GM23338 (cell line): Measurements from ENCODE around the gene AOC3. TPM values are rescaled to one million over a fixed set of nuclear protein-coding genes. Genes with fewer than 3 reads are reported as not detected.
"Not testable (repeated sequence)": the region's sequence is repeated elsewhere in the genome, so short reads cannot be mapped to it uniquely, and the experiment has no call there.

Experiments used
- ATAC-seq: fragments of 200-7000 bp; cut with Tn5 transposase; 3 replicates; pipeline ENCODE4 v1.9.1; 2020
- DNase-seq: peaks from one replicate; pipeline ENCODE4 v3.0.0-alpha.2; 2015; ENCODE audit warnings: low spot score
- H2AFZ ChIP-seq: fragments of 200-600 bp; sonication (generic); 2 replicates; pipeline ENCODE4 v1.8.0; 2016; ENCODE audit warnings: antibody characterized with exemption, mild to moderate bottlenecking, moderate library complexity
- H3F3A ChIP-seq: fragments of 200-600 bp; sonication (generic); replicated peaks from 2 replicates; pipeline ENCODE4 v1.8.0; 2017; ENCODE audit warnings: antibody characterized with exemption, mixed run types, low read depth
- H3K27ac ChIP-seq: fragments of 200-600 bp; sonication (generic); 2 replicates; pipeline ENCODE4 v1.6.1; 2016; ENCODE audit warnings: low read depth
- H3K27me3 ChIP-seq: fragments of 200-600 bp; sonication (generic); 2 replicates; pipeline ENCODE4 v1.8.0; 2016; ENCODE audit warnings: mild to moderate bottlenecking, mixed run types, moderate library complexity; ENCODE audit not compliant: insufficient read depth
- H3K36me3 ChIP-seq: fragments of 200-600 bp; sonication (generic); 2 replicates; pipeline ENCODE4 v1.8.0; 2016; ENCODE audit warnings: mild to moderate bottlenecking; ENCODE audit not compliant: insufficient read depth
- H3K4me1 ChIP-seq: fragments of 200-600 bp; sonication (generic); 2 replicates; pipeline ENCODE4 v1.8.0; 2016; ENCODE audit warnings: mild to moderate bottlenecking, moderate library complexity; ENCODE audit not compliant: insufficient read depth
- H3K4me2 ChIP-seq: fragments of 200-600 bp; sonication (generic); 2 replicates; pipeline ENCODE4 v1.7.1; 2017; ENCODE audit warnings: mixed run types
- H3K4me3 ChIP-seq: fragments of 200-600 bp; sonication (generic); 2 replicates; pipeline ENCODE4 v1.6.1; 2016; ENCODE audit warnings: mixed run types
- H3K79me2 ChIP-seq: fragments of 200-600 bp; sonication (generic); replicated peaks from 2 replicates; pipeline ENCODE4 v1.8.0; 2017; ENCODE audit warnings: mild to moderate bottlenecking; ENCODE audit not compliant: insufficient read depth
- H3K9me2 ChIP-seq: fragments of 200-600 bp; sonication (generic); 2 replicates; pipeline ENCODE4 v1.8.0; 2017; ENCODE audit not compliant: insufficient read depth
- H4K20me1 ChIP-seq: fragments of 200-600 bp; sonication (generic); replicated peaks from 2 replicates; pipeline ENCODE4 v1.8.0; 2017; ENCODE audit warnings: mild to moderate bottlenecking; ENCODE audit not compliant: insufficient read depth
- H3K27ac Mint-ChIP-seq: 2 replicates; pipeline ENCODE4 v1.8.0; 2020; ENCODE audit warnings: inconsistent platforms, mild to moderate bottlenecking, moderate library complexity, mixed read lengths
- H3K27me3 Mint-ChIP-seq: 3 replicates; pipeline ENCODE4 v1.8.0; 2022; ENCODE audit warnings: low read depth, mild to moderate bottlenecking, moderate library complexity, mixed read lengths, inconsistent platforms; ENCODE audit not compliant: insufficient read depth, poor library complexity
- H3K36me3 Mint-ChIP-seq: 3 replicates; pipeline ENCODE4 v1.8.0; 2021; ENCODE audit warnings: low read depth, mild to moderate bottlenecking, inconsistent platforms, moderate library complexity, mixed read lengths
- H3K4me1 Mint-ChIP-seq: 3 replicates; pipeline ENCODE4 v1.8.0; 2020; ENCODE audit warnings: mild to moderate bottlenecking, inconsistent platforms, mixed read lengths
- H3K4me3 Mint-ChIP-seq: 3 replicates; pipeline ENCODE4 v1.8.0; 2021; ENCODE audit warnings: moderate library complexity, mild to moderate bottlenecking, inconsistent platforms, mixed read lengths
- H3K9me3 Mint-ChIP-seq: 3 replicates; pipeline ENCODE4 v1.8.0; 2020; ENCODE audit warnings: moderate library complexity, mild to moderate bottlenecking, inconsistent platforms, mixed read lengths
- ETS1 ChIP-seq: IDR thresholded peaks from 2 replicates; pipeline ENCODE4 v1.6.1; 2016; ENCODE audit warnings: antibody characterized with exemption
- EZH2 ChIP-seq: fragments of 200-600 bp; sonication (generic); IDR thresholded peaks from one replicate; pipeline ENCODE4 v1.8.0; 2017; ENCODE audit warnings: antibody characterized with exemption, mild to moderate bottlenecking, low read depth; ENCODE audit not compliant: unreplicated experiment
- EZH2phosphoT487 ChIP-seq: fragments of 200-600 bp; sonication (generic); IDR thresholded peaks from one replicate; pipeline ENCODE4 v1.8.1; 2018; ENCODE audit warnings: antibody characterized with exemption; ENCODE audit not compliant: unreplicated experiment
- JUNB ChIP-seq: IDR thresholded peaks from one replicate; pipeline ENCODE4 v1.6.1; 2016; ENCODE audit warnings: antibody characterized with exemption; ENCODE audit not compliant: unreplicated experiment
- NANOG ChIP-seq: IDR thresholded peaks from 2 replicates; pipeline ENCODE4 v1.6.1; 2016; ENCODE audit warnings: antibody characterized with exemption, borderline replicate concordance
- POLR2AphosphoS5 ChIP-seq: IDR thresholded peaks from 2 replicates; pipeline ENCODE4 v1.6.1; 2016; ENCODE audit warnings: antibody characterized with exemption, low read depth
- REST ChIP-seq: IDR thresholded peaks from one replicate; pipeline ENCODE4 v1.6.1; 2018; ENCODE audit warnings: antibody characterized with exemption; ENCODE audit not compliant: unreplicated experiment
- ZNF114 ChIP-seq: fragments of 250-450 bp; sonication (Bioruptor Pico); IDR thresholded peaks from 2 replicates; pipeline ENCODE4 v1.5.0; 2020; ENCODE audit warnings: mild to moderate bottlenecking, moderate library complexity
- ZNF331 ChIP-seq: fragments of 250-450 bp; sonication (Bioruptor Pico); IDR thresholded peaks from 2 replicates; pipeline ENCODE4 v1.5.0; 2020; ENCODE audit warnings: low read depth, mild to moderate bottlenecking, moderate library complexity
- polyA plus RNA-seq: library from polyadenylated mRNA; unstranded; fragments of >200 nt; fragmentation: Nextera tagmentation; extraction: Ambion mirVana; gene quantifications from 2 replicates; pipeline ENCODE4 v1.2.1, GENCODE V29; 2016
- total RNA-seq: library from RNA; depleted of rRNA; stranded (reverse); fragments of >200 nt; shearing (Covaris generic); gene quantifications from 2 replicates; pipeline ENCODE4 v1.2.3, GENCODE V29; 2014

The AOC3 gene
- total and polyA plus RNA-seq, 2 experiments from 2014 or later = 1.4 to 1.7 TPM

- TF ChIP-seq JUNB (no peak), EZH2 (no peak), NANOG (no peak)
Observed at GRCh38 chr17:42882166-42882565, 31.2 kb downstream of the AOC3 start (continued).

GRCh38 chr17:42883802-42884558, 33.0 kb downstream of the AOC3 start:
- no peaks in the 10 kb centered on the region for H3K9me3 Mint-ChIP-seq
- Histone ChIP-seq H3K4me1 (peaks cover 2% of the 10 kb centered on the region; the same call in 1 of the 2 replicates), H3K27ac (no peak overlapping the region), H3F3A (no peaks in the 10 kb centered on the region), H3K4me3 (no peak overlapping the region), H3K27me3 (peaks cover under 1% of the 10 kb centered on the region; the same call in 1 of the 2 replicates), H4K20me1 (no peaks in the 10 kb centered on the region), H3K79me2 (no peaks in the 10 kb centered on the region), H3K4me2 (no peak overlapping the region), H2AFZ (no peak overlapping the region), H3K36me3 (no peaks in the 10 kb centered on the region), H3K9me2 (no peaks in the 10 kb centered on the region)
- no peak overlapping the region for H3K4me3 Mint-ChIP-seq
- no peak for TF ChIP-seq ZNF114 (CRISPR knock-in tag)
- TF ChIP-seq JUNB = no peak
- no peak for TF ChIP-seq REST
- TF ChIP-seq EZH2phosphoT487 = no peak
- no peak for TF ChIP-seq POLR2AphosphoS5
- no peak for TF ChIP-seq ZNF331 (CRISPR knock-in tag)
- TF ChIP-seq ETS1 = no peak
- no peak overlapping the region for H3K27ac Mint-ChIP-seq
- no peak for DNase-seq
- peaks cover 6% of the 10 kb centered on the region; the same call in 1 of the 3 replicates for H3K4me1 Mint-ChIP-seq
- H3K36me3 Mint-ChIP-seq = no peaks in the 10 kb centered on the region
- no peak for ATAC-seq
- H3K27me3 Mint-ChIP-seq = peaks cover 2% of the 10 kb centered on the region

- not testable (repeated sequence) for H3K27me3 Mint-ChIP-seq, H4K20me1 ChIP-seq, H3K79me2 ChIP-seq, ATAC-seq, H3K27ac Mint-ChIP-seq, H3K27me3 ChIP-seq, H3K4me3 ChIP-seq, H3K36me3 Mint-ChIP-seq, H3K9me2 ChIP-seq, H2AFZ ChIP-seq, H3K36me3 ChIP-seq, H3K4me1 ChIP-seq, H3K4me2 ChIP-seq, H3K27ac ChIP-seq, H3K4me3 Mint-ChIP-seq, H3F3A ChIP-seq, H3K4me1 Mint-ChIP-seq, DNase-seq, H3K9me3 Mint-ChIP-seq
Observed at GRCh38 chr17:42885806-42886205, 34.8 kb downstream of the AOC3 start.
